Measurements from ENCODE around the gene FOXJ3.

The FOXJ3 gene

GRCh38 chr1:42163536-42164503, 171.2 kb downstream of the FOXJ3 start:
- DNase-seq: no peak

GRCh38 chr1:42163114-42163513, 171.9 kb downstream of the FOXJ3 start:
- DNase-seq: no peak

GRCh38 chr1:42162181-42162580, 172.9 kb downstream of the FOXJ3 start:
- peak; percentile 36 for DNase-seq

GRCh38 chr1:42158189-42158588, 176.8 kb downstream of the FOXJ3 start:
- DNase-seq: no peak

- DNase-seq: no peak
Observed at GRCh38 chr1:42157667-42158066, 177.4 kb downstream of the FOXJ3 start.

- no peak for DNase-seq
Observed at GRCh38 chr1:42155362-42155761, 179.7 kb downstream of the FOXJ3 start.

- DNase-seq: no peak
Observed at GRCh38 chr1:42154685-42155084, 180.3 kb downstream of the FOXJ3 start.

GRCh38 chr1:42153624-42154023, 181.4 kb downstream of the FOXJ3 start:
- DNase-seq: no peak

- DNase-seq: no peak
Observed at GRCh38 chr1:42152907-42153600, 182.0 kb downstream of the FOXJ3 start, which contains the start of gene GUCA2B. TSS of gene GUCA2B (plus strand) at chr1:42153410. CDS start at chr1:42153451, 41 bp downstream.

- no peak for DNase-seq
Observed at GRCh38 chr1:42152119-42152518, 182.9 kb downstream of the FOXJ3 start.

GRCh38 chr1:42150651-42151050, 184.4 kb downstream of the FOXJ3 start:
- DNase-seq: no peak

GRCh38 chr1:42148166-42148565, 186.9 kb downstream of the FOXJ3 start:
- DNase-seq: no peak

- peak; percentile 94 for DNase-seq
Observed at GRCh38 chr1:42146626-42147320, 188.3 kb downstream of the FOXJ3 start.

GRCh38 chr1:42145764-42146625, 189.0 kb downstream of the FOXJ3 start:
- no peak for DNase-seq

- DNase-seq: no peak
Observed at GRCh38 chr1:42145389-42145716, 189.7 kb downstream of the FOXJ3 start.

GRCh38 chr1:42144711-42145388, 190.2 kb downstream of the FOXJ3 start:
- no peak for DNase-seq

- no peak for DNase-seq
Observed at GRCh38 chr1:42143896-42144710, 190.9 kb downstream of the FOXJ3 start.

GRCh38 chr1:42142894-42143675, 191.9 kb downstream of the FOXJ3 start:
- DNase-seq: peak; percentile 96

GRCh38 chr1:42141978-42142377, 193.1 kb downstream of the FOXJ3 start:
- no peak for DNase-seq

GRCh38 chr1:42140191-42140590, 194.8 kb downstream of the FOXJ3 start:
- DNase-seq: no peak

All from NCI-H2029 treated with DMSO at 0.1 percent for 48 hours (cell line).